ENCODE results near the gene FLVCR2. TPM values are rescaled to one million over a fixed set of nuclear protein-coding genes. Genes with fewer than 3 reads are reported as not detected.

Gene FLVCR2
- total RNA-seq, 1 donor from 2014 or later, result 42.4 TPM

DNA sequence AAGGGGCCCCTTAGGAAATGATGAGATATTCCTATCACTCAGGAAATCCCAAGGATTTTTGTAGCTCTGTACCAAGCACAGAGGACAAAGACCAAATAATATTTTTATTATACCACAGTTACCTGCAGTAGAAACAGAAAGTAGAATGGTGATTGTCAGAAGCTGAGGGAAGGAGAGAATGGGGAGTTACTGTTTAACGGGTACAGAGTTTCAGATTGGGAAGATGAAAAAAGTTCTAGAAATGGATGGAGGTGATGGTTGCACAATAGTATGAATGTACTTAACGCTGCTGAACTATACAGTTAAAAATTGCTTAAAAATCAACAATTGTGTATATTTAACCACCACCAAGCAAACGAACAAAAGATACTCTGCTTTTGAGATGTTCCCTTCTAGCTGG lies 24.1 kb downstream of the FLVCR2 start:
- Histone ChIP-seq H3K4me1 (peaks cover 37% of the 10 kb centered on the region), H3K4me3 (no peak overlapping the region), H3K36me3 (no peaks in the 10 kb centered on the region), H3K27me3 (ENCODE audit: low read depth) (no peaks in the 10 kb centered on the region), H3K27ac (no peak overlapping the region), H3K9me3 (no peaks in the 10 kb centered on the region)
- no peak for DNase-seq
- intact Hi-C loops (cut with DNase I), result no loop called here
- TF ChIP-seq, protein P1, sequence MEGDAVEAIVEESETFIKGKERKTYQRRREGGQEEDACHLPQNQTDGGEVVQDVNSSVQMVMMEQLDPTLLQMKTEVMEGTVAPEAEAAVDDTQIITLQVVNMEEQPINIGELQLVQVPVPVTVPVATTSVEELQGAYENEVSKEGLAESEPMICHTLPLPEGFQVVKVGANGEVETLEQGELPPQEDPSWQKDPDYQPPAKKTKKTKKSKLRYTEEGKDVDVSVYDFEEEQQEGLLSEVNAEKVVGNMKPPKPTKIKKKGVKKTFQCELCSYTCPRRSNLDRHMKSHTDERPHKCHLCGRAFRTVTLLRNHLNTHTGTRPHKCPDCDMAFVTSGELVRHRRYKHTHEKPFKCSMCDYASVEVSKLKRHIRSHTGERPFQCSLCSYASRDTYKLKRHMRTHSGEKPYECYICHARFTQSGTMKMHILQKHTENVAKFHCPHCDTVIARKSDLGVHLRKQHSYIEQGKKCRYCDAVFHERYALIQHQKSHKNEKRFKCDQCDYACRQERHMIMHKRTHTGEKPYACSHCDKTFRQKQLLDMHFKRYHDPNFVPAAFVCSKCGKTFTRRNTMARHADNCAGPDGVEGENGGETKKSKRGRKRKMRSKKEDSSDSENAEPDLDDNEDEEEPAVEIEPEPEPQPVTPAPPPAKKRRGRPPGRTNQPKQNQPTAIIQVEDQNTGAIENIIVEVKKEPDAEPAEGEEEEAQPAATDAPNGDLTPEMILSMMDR (IDR thresholded peaks at IDR 0.05), result no peak
- no peak for ATAC-seq

DNA sequence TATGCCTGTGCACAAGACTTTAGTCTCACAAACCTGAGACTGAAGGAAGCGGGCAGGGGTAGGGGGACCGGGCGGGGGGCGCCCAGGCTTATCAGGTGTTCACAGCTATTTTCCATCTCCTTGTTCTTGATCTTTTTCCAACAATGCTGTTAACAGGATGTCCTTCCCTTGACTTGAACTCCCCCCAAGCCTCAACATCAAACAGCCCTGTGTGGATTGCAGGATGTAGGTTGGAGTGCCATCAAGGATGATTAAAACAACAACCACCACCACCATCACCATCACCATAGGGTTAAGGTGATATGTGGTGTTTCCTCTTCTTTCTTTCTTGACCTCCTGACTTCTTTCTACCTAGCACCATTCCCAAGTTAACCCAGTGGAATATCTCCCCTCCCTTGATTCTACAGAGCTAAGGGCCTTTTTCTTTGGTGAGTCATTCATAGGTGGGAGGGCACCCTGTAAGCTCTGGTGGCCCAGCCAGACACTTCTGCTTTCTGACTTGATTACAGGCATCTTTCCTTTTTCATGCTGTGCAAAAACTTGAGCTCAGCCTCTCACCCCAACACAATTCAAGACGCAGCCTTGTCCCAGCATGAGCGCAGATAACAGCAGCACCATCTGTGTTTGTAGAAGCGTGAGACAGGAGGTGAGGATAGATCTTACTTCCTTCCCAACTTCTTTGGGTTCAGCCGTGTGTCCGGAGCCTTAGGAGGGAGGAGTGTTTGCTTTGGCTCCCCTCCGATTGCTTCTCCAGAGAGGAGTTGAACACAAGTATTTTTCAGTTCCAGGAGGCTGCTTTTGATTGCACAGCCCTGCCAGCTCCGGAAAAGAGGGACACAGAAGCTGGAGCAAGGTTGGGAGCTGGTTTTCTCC lies 26.8 kb downstream of the FLVCR2 start:
- peak overlapping the region; percentile 70 for H3K27ac ChIP-seq

DNA sequence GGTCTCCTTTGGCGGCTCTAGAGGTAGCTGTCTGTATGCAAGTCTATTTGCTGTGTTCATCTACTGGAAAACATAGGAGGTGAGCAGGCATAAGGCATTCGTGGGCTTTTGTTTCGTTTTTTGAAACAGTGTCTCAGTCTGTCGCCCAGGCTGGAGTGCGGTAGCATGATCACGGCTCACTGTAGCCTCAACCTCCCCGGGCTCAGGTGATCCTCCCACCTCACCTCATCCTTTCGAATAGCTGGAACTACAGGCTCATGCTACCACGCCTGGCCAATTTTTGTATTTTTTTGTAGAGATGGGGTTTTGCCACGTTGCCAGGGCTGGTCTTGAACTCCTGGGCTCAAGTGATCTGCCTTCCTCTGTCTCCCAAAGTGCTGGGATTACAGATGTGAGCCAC lies 27.5 kb downstream of the FLVCR2 start:
- no peaks in the 10 kb centered on the region for H3K9me3 ChIP-seq
- H3K4me1 ChIP-seq, result peaks cover 61% of the 10 kb centered on the region
- DNase-seq (no peak), ATAC-seq (peak in 1 of 2 donors; percentile 9)
- TF ChIP-seq, protein P1 (IDR thresholded peaks at IDR 0.05), result no peak
- H3K27ac ChIP-seq, result peak overlapping the region; percentile 70
- intact Hi-C loops (cut with DNase I), result no loop called here
- H3K4me3 ChIP-seq, result peak overlapping the region; percentile 38
- no peaks in the 10 kb centered on the region for H3K36me3 ChIP-seq
- no peaks in the 10 kb centered on the region for H3K27me3 ChIP-seq (ENCODE audit: low read depth)

More for the DNA sequence above, 26.8 kb downstream of the FLVCR2 start:
- no peaks in the 10 kb centered on the region for H3K36me3 ChIP-seq
- no peaks in the 10 kb centered on the region for H3K27me3 ChIP-seq (ENCODE audit: low read depth)
- H3K4me1 ChIP-seq, result peaks cover 54% of the 10 kb centered on the region
- ATAC-seq, result peak; percentile 76 to 84
- H3K9me3 ChIP-seq, result no peaks in the 10 kb centered on the region
- TF ChIP-seq, protein P1 (IDR thresholded peaks at IDR 0.05), result no peak
- DNase-seq, result no peak
- intact Hi-C loops (cut with DNase I), result no loop called here
- H3K4me3 ChIP-seq, result peak overlapping the region; percentile 38

DNA sequence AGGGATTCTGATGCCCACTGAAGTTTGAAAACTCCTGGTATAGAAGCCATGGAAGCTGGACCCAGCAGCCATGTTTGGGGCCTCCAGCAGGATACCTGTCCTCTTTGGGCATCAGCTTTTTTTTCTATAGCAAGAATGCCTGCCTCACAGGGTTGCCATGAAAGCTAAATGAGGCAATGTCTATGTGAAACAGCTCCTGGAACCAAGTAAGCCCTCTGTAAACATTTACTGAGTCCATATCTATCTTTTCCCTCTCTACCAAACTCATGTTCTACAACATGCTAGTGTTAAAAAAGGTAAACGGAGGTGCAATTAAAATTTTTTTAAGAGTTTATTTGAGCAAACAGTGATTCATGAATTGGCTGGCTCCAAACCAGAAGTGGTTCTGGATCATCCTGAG lies 28.6 kb downstream of the FLVCR2 start:
- intact Hi-C loops (cut with DNase I), result no loop called here

DNA sequence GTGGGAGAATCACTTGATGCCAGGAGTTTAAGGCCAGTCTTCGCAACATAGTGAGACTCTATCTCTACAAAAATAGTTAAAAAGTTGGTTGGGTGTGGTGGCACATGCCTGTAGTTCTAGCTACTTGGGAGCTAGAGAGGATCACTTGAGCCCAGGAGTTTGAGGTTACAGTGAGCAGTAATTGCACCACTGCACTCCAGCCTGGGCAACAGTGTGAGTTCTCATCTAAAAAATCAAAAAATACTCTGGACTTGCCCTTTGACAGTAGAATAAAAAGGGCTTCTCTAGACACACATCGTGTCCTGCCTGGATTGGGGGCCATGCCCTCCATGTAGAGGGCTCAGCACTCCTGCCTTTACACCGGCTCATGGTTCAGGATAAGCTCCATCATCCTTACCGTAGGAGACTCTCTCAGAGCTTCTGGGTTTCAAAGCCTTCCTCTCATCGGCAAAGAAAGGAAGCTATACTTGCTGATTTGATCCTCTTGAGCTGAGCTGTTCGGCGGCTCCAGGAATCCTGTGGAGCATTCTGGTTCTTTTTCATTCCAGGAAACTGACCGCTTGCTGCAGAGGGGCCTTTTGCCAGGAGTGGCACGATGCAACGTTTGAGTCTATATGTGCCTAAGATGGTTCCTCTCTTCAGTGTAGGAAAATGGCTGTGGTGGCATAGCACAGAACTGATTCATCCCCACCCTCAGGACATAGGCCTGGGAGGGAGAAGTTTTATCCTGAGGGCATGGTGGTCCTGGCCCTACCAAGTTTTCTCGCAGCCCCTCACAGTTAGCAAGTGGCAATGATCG lies 29.6 kb downstream of the FLVCR2 start:
- TF ChIP-seq, protein P1 (IDR thresholded peaks at IDR 0.05), result no peak
- Histone ChIP-seq H3K27me3 (ENCODE audit: low read depth) (no peaks in the 10 kb centered on the region), H3K4me3 (no peak overlapping the region), H3K4me1 (peaks cover 55% of the 10 kb centered on the region), H3K9me3 (no peaks in the 10 kb centered on the region), H3K36me3 (no peaks in the 10 kb centered on the region), H3K27ac (no peak overlapping the region)
- ATAC-seq (no peak), DNase-seq (no peak)
- intact Hi-C loops (cut with DNase I), result no loop called here

More for the DNA sequence above, 28.6 kb downstream of the FLVCR2 start:
- ATAC-seq (no peak), DNase-seq (no peak)
- Histone ChIP-seq H3K4me1 (peaks cover 63% of the 10 kb centered on the region), H3K9me3 (no peaks in the 10 kb centered on the region), H3K27ac (no peak overlapping the region), H3K4me3 (no peak overlapping the region), H3K27me3 (ENCODE audit: low read depth) (no peaks in the 10 kb centered on the region), H3K36me3 (no peaks in the 10 kb centered on the region)
- TF ChIP-seq, protein P1 (IDR thresholded peaks at IDR 0.05), result no peak

Data from lower lobe of right lung (tissue), 2 donors.